Measurements from ENCODE around the gene HS2ST1. TPM values are rescaled to one million over a fixed set of nuclear protein-coding genes. Genes with fewer than 3 reads are reported as not detected.
"Not testable (repeated sequence)": the region's sequence is repeated elsewhere in the genome, so short reads cannot be mapped to it uniquely, and the experiment has no call there.

The HS2ST1 gene
- polyA plus RNA-seq (2013, experiment 1 of 2; ENCODE audit: insufficient read length): 16.0 TPM
- 10.4 TPM for polyA plus RNA-seq (2013, experiment 2 of 2; ENCODE audit: insufficient read length)

DNA sequence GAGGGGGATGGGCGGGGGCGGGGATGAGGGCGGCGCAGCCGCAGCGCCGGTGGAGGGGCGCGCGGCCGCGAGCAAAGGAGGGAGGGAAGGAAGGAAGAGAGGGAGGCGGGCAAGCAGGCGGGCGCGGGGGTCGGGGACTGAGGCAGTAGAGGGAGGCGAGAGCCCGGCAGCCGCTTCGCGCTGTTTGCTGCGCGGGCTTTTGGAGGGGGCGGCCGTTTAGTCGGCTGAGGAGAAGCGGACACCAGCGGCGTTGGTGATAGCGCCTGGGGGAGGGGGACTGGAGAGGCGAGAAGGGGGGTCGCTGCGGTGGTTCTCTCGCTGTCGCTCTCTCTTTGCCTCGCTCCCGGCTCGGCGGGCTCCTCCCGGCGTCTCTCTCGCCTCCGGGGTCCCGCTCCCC lies at the start of gene HS2ST1:
TSS of gene HS2ST1 (plus strand) at position 35 of the 397 bp plus-strand sequence.
- DNase-seq: no peak

DNA sequence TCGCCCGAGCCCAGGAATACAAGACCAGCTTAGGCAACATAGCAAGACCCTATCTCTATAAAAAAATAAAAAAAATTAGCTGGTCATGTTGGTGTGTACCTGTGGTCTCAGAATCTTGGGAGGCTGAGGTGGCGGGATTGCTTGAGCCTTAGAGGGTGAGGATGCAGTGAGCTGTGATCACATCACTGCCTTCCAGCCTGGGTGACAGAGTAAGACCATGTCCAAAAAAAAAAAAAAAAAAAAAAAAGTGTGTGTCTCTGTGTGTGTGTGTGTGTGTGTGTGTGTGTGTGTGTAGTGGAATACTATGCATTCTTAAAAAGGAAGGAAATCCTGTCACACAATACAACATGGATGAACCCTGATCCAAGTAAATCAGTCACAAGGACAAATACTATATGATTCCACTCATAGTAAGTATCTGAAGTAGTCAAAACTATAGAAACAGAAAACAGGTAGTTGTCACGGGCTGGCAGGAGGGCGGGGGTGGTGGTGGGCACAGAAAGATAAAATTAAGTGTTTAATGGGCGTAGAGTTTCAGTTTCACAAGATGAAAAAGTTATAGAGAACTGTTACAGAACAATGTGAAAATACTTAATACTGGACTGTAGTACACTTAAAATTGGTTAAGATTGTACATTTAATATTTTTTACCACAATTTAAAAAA lies 48.3 kb upstream of the HS2ST1 start:
- DNase-seq: no peak

DNA sequence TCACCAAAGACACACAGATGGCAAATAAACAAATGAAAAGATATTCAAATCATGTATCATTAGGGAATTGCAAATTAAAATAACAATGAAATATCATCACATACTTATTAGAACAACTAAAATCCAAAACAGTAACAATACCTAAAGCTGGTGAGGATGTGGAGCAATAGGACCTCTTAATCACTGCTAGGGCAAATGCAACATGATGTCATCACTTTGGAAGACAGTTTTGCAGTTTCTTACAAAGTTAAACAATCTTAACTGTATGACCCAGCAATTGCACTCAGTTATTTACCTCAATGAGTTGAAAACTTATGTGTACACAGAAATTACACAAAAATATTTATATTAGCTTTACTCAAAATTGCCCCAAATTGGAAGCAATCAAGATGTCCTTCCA lies 47.8 kb upstream of the HS2ST1 start:
- DNase-seq: peak; percentile 39

DNA sequence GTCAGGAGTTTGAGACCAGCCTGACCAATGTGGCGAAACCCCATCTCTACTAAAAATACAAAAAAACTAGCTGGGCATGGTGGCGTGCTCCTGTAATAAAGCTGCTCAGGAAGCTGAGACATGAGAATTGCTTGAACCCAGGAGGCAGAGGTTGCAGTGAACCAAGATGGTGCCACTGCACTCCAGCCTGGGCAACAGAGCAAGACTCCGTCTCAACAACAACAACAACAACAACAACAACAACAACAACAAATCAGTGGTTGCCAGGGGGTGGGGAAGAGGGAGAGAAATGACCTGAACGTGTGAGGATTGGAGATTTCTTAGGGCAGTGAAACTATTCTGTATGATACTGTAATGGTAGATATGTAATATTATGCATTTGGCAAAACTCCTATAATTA lies 47.2 kb upstream of the HS2ST1 start:
- not testable (repeated sequence) for DNase-seq

DNA sequence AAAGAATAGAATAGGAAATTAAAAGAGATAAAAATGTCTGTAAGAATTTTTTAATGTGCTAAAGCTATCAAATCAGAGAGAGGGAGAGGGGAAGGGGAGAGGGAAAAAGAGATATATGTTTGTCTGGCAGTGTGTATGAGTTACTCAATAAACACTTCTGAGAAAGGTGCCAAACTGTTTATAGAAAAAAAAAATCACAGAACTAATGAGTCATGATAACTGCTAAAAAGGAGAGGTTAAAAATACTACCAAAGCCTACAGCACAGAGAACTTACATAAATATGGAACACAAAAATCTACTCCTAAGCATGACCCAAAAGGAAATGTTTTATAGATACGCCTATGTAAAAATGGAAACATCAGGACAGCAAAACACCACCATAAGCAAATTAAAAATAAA lies 46.0 kb upstream of the HS2ST1 start:
- peak; percentile 1 for DNase-seq

DNA sequence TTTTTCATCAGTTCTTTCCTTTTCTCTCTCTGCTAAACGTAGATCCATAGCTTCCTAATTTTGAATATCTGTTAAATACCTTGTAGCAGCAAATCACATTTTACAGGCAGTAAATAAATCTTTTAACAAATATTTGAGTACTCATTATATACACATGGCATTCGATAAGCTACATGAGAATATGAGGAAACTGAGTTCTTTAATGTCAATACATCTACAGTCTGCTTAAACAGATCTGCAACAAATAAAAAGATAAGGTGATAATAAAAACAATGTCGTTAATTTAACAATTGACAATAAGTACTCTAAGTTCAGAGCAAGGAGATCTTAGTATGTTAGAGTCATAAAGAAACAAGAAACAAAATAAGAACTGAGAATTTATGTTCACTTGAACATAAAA lies 43.4 kb upstream of the HS2ST1 start:
- no peak for DNase-seq

DNA sequence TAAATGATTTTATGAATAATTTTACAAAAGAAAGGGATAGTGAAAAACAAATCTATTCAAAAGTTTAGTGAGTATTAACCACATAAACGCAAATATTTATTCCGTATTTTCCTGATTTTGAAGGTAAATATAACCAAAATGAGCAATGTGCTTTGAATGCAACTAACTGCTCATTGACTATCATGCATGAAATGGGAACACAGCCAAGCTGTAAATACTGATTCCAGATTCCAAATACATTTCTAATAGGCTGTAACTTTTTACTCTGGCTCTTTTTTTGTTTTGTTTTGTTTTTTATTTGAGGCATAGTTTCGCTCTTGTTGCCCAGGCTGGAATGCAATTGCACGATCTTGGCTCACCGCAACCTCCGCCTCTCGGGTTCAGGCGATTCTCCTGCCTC lies 42.3 kb upstream of the HS2ST1 start:
- peak; percentile 21 for DNase-seq

DNA sequence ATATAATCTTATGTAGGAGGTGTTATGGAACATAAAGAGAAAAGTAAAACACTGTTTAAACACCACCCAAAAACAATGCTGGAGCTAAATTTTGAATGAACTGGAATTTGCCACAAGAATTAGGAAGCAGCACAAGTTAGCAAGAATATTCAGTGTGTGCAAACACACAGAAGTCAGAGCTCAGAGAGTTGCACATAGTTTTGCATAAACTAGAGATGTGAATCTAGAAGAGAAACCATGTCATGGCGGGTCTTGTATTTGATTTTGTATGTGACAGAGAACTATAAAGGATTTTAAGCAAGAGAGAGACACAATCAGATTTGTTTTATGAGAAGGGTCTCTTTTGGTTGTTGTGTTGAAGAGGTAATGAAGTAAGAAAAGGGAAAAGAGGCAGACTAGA lies 38.7 kb upstream of the HS2ST1 start:
- DNase-seq: no peak

DNA sequence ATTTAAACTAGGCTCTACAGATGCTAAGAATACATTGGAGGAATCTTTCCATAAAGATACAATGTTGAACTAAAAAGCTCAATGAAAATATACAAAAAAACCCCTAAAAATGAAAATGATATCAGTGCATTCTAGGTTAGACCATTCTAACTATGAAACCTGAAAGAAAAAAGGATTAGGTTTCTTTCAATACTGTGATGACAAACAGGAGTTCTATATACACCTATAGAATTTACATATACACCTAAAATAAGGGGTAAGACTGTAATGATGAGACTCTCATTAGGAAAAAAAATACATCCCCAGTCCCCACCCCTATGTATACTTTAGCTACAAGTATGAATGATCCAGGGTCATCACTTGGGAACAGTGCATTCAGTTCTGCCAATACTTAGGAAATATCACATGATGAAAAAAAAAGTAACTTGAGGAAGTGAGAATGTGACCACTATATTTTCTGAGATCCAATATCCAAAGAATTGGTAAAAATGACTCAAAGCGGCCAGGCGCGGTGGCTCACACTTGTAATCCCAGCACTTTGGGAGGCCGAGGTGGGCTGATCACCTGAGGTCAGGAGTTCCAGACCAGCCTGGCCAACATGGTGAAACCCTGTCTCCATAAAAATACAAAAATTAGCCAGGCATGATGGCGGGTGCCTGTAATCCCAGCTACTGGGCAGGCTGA lies 26.8 kb upstream of the HS2ST1 start:
- DNase-seq: no peak

DNA sequence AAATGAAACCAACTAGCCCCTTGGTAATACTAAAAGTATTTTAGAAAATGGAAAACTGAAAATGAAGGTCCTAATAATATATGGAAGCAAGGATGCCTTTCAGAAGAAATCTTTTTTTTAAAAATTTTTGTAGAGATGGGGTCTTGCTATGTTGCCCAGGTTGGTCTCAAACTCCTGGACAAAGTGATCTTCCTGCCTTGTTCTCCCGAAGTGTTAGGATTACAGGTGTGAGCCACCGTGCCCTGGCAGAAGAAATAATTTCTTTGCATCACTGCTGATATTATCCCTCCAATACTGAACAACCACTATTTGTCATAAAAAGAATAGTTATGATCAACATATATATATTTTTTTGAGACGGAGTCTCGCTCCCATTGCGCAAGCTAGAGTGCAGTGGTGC lies 26.1 kb upstream of the HS2ST1 start:
- no peak for DNase-seq

DNA sequence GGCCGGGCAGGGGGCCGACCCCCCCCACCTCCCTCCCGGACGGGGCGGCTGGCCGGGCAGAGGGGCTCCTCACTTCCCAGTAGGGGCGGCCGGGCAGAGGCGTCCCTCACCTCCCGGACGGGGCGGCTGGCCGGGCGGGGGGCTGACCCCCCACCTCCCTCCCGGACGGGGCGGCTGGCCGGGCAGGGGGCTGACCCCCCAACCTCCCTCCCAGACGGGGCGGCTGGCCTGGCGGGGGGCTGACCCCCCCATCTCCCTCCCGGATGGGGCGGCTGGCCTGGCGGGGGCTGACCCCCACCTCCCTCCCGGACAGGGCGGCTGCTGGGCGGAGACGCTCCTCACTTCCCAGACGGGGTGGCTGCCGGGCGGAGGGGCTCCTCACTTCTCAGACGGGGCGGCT lies 15.0 kb upstream of the HS2ST1 start:
- not testable (repeated sequence) for DNase-seq

DNA sequence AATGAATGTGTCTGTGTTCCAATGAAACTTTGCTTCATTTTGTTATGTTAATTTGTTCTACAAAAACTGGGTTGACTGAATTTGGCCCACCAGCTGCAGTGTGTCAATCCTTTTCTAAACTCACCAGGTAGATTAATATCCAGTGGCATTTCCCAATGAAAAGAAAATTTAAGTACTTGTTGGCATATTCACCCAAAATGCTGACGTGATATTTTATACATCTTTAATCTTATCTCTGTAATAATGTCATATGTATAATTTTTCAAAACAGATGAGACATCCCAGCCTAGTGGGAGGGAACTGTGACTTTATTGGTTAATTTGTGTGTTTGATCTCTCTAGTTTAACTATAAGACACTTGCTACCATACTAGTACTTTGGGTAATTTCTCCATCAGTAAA lies 8.6 kb upstream of the HS2ST1 start:
- no peak for DNase-seq

DNA sequence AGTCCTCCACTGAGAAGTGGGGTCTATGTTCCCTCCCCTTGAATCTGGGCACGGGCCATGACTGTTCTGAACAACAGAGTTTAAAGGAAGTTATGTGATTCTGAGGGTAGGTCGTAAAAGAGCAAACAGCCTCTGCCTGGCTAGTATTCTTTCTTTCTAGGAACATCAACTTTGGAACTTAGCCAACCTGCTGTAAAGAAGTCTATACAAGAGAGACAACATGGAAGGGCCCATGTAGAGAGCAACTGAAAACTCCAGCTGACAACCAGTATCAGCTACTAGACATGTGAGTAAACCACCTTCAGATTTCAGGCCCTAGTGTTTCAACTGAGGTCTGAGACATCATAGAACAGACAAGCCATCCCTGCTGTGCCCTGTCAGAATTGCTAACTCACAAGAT lies 8.0 kb upstream of the HS2ST1 start:
- no peak for DNase-seq

DNA sequence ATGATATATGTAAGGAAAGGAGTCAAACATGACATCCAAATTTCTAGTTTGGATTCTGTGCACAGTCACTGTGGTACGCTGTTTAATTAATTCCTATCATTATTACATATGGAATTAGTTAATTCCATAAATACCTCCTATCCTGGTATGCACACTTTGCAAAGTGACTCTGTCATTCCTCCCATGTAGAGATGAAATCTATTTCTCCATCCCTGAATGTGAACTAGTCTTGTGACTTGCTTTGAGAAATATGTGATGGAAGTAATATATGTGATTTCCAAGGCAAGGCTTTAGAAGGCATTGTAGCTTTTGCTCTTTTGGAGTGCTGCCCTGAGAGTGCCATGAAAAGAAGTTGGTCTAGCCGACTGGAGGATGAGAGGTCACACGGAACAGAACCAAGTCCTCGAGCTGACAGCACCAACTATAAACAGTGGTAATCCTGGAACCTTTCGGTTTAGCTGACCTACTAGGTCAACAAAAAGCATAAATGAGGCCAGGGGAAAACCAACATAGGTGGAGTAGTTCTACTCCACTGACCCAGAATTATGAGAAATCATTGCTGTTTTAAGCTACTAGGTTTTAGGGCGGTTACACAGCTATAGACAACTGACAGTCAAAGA lies 2.0 kb upstream of the HS2ST1 start:
- peak; percentile 6 for DNase-seq

DNA sequence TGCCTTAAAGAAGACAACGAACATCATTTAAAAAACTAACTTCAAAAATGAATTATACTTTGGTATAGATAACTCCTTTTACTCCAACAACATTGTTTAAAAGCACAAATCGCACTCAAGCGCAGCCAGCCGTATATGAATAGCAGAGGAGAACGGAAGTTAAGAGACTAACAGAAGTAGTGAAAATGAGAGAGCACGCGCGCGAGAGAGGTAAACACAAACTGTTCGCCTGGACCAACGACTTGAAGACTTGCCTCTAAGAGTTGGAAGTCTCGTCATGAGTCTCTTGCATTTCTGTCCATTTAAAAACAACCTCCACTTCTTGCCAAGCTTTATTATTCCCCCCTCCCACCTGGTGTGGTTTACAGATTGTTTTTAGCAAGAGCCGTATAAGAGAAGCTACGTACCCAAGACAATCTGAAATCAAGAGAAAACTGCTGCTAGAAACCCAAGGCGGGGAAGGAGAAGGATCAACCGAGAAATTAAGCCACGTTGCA lies 988 bp upstream of the HS2ST1 start:
- peak; percentile 40 for DNase-seq

DNA sequence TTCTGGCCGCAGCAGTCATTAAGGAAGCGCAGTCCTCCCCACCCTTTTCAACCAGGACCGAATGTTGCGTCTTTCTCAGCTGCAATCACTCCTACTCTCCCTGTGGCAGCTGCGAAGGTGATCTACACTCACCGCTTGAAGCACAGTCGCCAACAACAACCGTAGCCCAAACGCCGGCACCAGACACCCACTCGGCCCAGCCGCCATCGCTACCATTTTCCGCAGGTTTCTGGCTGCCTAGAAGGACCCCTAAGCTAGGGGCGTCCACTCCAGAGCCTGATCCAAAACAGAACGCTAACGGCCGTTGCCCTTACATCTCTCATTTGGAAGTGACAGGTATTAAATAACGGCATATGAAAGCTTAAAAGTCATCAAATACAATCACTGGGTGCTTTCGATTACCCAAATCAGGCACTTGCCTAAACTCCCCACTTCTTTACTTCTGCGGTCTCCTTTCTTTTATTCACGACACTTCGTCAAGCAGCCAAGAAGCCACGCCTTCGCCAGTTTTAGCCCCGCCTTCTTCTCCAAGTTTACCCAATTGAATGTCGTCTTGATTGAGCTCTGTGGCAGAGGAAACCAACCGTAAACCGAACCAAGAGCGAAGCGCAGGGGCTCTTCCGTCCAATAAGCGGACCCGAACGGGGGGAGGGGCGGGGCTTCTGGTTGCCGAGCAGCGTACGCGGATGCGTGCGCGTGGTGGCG lies 387 bp upstream of the HS2ST1 start, which contains the start of gene SELENOF:
TSS of gene SELENOF (minus strand) at position 231 of the 705 bp plus-strand sequence. CDS start at position 216, 15 bp downstream.
- peak; percentile 100 for DNase-seq

DNA sequence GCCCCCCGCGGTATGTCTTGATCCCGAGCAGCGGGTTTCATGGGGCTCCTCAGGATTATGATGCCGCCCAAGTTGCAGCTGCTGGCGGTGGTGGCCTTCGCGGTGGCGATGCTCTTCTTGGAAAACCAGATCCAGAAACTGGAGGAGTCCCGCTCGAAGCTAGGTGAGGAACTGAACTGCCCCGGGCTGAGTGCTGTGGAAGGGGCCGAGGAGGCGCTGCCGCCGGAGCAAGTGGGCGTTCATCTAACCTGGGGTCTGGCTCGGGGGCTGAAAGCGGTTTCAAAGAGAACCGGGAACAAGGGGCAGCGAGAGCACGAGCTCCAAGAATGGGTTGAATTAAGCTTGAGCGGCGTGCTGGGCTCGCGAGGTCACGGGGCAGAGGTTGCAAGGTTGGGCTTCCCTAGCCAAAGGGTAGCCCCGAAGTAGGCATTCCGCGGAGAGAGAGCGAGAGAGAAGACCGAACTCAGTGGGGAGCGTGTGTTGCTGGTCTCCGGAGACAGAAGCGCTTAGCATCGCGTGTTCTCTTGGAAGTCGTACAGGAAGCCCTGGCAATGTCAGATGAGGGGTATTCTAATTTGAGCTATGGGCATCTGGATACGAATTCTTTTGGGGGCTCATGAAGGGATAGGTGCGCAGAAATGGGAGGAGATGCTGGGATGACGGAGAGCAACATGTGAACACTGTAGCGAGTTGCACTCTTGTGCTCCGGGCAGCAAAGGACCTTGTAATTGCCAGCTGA lies 732 bp downstream of the HS2ST1 start:
- DNase-seq: peak; percentile 54

DNA sequence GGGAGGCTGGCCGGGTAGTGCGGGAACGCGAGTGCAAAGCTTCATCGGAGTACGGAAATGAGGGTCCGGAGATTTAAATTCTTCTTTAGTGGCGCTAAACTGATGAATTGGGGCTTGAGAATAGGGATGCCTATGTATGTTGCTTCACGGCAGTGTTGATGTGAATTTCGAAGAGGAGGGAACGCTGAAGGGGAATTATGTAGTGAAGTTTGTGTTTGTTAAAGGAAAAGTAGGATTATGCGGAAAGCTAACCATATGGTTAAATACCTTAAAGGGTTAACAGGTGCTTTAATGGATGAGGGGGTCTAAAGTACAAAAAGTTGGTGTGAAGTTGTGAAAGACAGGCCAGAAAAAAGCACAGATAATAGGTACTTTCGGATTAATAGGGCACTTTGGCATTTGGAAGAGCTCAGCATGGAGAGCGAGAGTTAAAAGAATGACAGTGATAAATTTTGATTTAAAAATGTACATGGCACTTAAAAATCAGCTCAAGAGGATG lies 1.4 kb downstream of the HS2ST1 start:
- no peak for DNase-seq

DNA sequence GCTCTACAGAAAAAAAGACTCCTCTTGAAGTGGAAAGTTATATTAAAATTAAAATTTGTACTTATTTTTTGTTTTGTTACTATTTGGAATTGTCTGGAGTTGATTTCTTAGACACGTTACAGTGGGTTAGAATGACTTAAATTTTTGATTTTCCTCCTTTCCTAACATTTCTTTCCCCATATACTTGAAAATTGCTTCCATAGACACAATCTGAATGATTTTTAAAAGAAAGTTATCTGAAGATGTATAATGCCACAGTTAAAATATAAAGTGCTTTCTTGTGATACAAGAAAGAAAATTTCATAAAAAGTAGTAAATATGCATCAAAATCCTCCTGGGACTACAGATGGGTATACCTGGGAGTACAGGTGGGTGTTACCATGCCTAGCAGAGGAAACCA lies 2.3 kb downstream of the HS2ST1 start:
- no peak for DNase-seq

DNA sequence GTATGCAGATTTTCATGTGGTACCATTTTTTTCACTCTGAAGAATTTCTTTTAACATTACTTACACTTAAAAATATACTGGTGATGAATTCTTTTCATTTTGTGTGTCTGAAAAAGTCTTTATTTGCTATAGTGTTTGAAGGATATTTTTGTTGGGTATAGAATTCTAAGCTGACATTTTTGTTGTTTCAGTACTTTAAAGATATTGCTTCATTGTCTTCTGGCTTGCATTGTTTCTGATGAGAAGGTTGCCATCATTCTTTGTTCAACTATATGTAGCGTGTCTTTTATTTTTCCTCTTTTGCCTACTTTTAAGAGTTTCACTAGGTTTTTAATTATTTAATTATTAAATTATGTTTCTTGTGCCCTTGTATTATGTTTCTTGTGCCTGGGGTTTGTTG lies 8.0 kb downstream of the HS2ST1 start:
- DNase-seq: no peak

DNA sequence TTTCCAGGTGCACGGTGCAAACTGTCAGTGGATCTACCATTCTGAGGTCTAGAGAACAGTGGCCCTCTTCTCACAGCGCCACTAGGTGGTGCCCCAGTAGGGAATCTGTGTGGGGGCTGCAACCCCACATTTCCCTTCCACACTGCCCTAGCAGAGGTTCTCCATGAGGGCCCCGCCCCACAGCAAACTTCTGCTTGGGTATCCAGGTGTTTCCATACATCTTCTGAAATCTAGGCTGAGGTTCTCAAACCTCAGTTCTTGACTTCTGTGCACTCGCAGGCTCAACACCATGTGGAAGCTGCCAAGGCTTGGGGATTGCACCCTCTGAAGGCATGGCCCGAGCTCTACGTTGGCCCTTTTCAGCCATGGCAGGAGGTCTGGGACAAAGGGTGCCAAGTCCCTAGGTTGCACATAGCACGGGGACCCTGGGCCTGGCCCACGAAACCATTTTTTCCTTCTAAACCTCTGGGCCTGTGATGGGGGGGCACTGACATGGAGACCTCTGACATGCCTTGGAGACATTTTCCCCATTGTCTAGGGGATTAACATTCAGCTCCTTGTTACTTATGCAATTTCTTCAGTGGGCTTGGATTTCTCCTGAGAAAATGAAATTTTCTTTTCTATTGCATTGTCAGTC lies 10.0 kb downstream of the HS2ST1 start:
- no peak for DNase-seq

All from fibroblast of skin of back (primary cell).